ENCODE measurements around the gene TNNC1. TPM values are rescaled to one million over a fixed set of nuclear protein-coding genes. Genes with fewer than 3 reads are reported as not detected.
A peak's percentile ranks its signal among the peaks of the same experiment; 100 is the strongest.

Gene TNNC1
- total RNA-seq, 1 experiment from 2014 or later: 26.5 TPM

GRCh38 chr3:52461874-52462273 is 8.0 kb upstream of the TNNC1 start:
- no peaks in the 10 kb centered on the region for H3K4me1 Mint-ChIP-seq (ENCODE audit: low read depth, unreplicated experiment)
- peaks cover 8% of the 10 kb centered on the region for H3K36me3 Mint-ChIP-seq (ENCODE audit: insufficient read depth, unreplicated experiment)
- BruUV-seq (replicated peaks): no TSS peak
- no peaks in the 10 kb centered on the region for H3K27me3 Mint-ChIP-seq (ENCODE audit: unreplicated experiment)
- H3K9me3 Mint-ChIP-seq (ENCODE audit: low read depth, unreplicated experiment): no peaks in the 10 kb centered on the region
- no peak overlapping the region for H3K4me3 Mint-ChIP-seq (ENCODE audit: low read depth, unreplicated experiment)
- CTCF ChIA-PET: no interaction called here
- no peak for DNase-seq
- intact Hi-C loops (cut with micrococcal nuclease; ENCODE audit: unreplicated experiment): no loop called here
- H3K27ac Mint-ChIP-seq (ENCODE audit: unreplicated experiment): no peak overlapping the region
- no peak for TF ChIP-seq CTCF (IDR thresholded peaks at IDR 0.05; ENCODE audit: unreplicated experiment)

GRCh38 chr3:52458770-52459545 is 5.1 kb upstream of the TNNC1 start:
- Mint-ChIP-seq H3K27me3 (ENCODE audit: unreplicated experiment) (no peaks in the 10 kb centered on the region), H3K27ac (ENCODE audit: unreplicated experiment) (no peak overlapping the region), H3K9me3 (ENCODE audit: low read depth, unreplicated experiment) (no peaks in the 10 kb centered on the region), H3K4me3 (ENCODE audit: low read depth, unreplicated experiment) (no peak overlapping the region), H3K4me1 (ENCODE audit: low read depth, unreplicated experiment) (peaks cover 23% of the 10 kb centered on the region), H3K36me3 (ENCODE audit: insufficient read depth, unreplicated experiment) (peaks cover 33% of the 10 kb centered on the region)
- BruUV-seq (replicated peaks): no TSS peak
- DNase-seq: no peak
- TF ChIP-seq CTCF (IDR thresholded peaks at IDR 0.05; ENCODE audit: unreplicated experiment): no peak
- intact Hi-C loops (cut with micrococcal nuclease; ENCODE audit: unreplicated experiment): no loop called here
- CTCF ChIA-PET: interaction anchor here (0.6 kb wide), 1 partner anchor 118 kb away, joined by 7 read pairs; no protein-coding TSS in a partner anchor

- CTCF ChIA-PET: interaction anchor here (0.6 kb wide), 1 partner anchor 119 kb away, joined by 7 read pairs; no protein-coding TSS in a partner anchor
- no TSS peak for BruUV-seq (replicated peaks)
- no peak for DNase-seq
- no peak for TF ChIP-seq CTCF (IDR thresholded peaks at IDR 0.05; ENCODE audit: unreplicated experiment)
- intact Hi-C loops (cut with micrococcal nuclease; ENCODE audit: unreplicated experiment): no loop called here
- Mint-ChIP-seq H3K27me3 (ENCODE audit: unreplicated experiment) (no peaks in the 10 kb centered on the region), H3K27ac (ENCODE audit: unreplicated experiment) (no peak overlapping the region), H3K4me3 (ENCODE audit: low read depth, unreplicated experiment) (no peak overlapping the region), H3K9me3 (ENCODE audit: low read depth, unreplicated experiment) (no peaks in the 10 kb centered on the region), H3K4me1 (ENCODE audit: low read depth, unreplicated experiment) (peaks cover 30% of the 10 kb centered on the region), H3K36me3 (ENCODE audit: insufficient read depth, unreplicated experiment) (peaks cover 33% of the 10 kb centered on the region)
Observed at GRCh38 chr3:52458031-52458760, 4.4 kb upstream of the TNNC1 start.

DNA sequence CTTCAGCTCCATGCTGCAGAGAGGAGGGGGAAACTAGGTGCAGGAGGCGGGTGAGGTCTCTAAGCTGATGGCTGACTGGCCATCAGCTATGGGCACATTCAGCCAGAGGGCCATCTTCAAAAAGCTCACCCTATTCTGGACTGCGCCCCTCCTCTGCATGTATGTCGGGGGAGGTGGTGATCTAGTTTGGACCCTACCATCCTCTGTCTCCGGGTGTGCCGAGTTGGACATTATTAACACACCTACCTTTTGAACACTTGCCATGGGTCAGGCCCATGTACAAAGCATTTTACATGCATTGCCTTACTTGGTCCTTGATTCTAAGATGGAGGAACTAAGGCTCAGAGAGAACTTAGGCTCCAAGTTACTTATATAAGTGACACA is 3.0 kb upstream of the TNNC1 start:
- intact Hi-C loops (cut with micrococcal nuclease; ENCODE audit: unreplicated experiment): no loop called here
- no peak overlapping the region for H3K27ac Mint-ChIP-seq (ENCODE audit: unreplicated experiment)
- DNase-seq: no peak
- CTCF ChIA-PET: no interaction called here
- peak overlapping the region; percentile 89 for H3K4me3 Mint-ChIP-seq (ENCODE audit: low read depth, unreplicated experiment)
- H3K36me3 Mint-ChIP-seq (ENCODE audit: insufficient read depth, unreplicated experiment): peaks cover 33% of the 10 kb centered on the region
- peaks cover 32% of the 10 kb centered on the region for H3K4me1 Mint-ChIP-seq (ENCODE audit: low read depth, unreplicated experiment)
- no peak for TF ChIP-seq CTCF (IDR thresholded peaks at IDR 0.05; ENCODE audit: unreplicated experiment)
- H3K27me3 Mint-ChIP-seq (ENCODE audit: unreplicated experiment): no peaks in the 10 kb centered on the region
- BruUV-seq (replicated peaks): TSS peak; percentile 7
- H3K9me3 Mint-ChIP-seq (ENCODE audit: low read depth, unreplicated experiment): no peaks in the 10 kb centered on the region
